Activated naive CD4-positive, alpha-beta T cell treated with anti-CD3 and anti-CD28 coated beads, Interleukin-2, amount 50 U/mL, for 24 hours (primary cell): Measurements from ENCODE around the gene PDE8A.
A peak's percentile ranks its signal among the peaks of the same experiment; 100 is the strongest.
"Not testable (repeated sequence)": the region's sequence is repeated elsewhere in the genome, so short reads cannot be mapped to it uniquely, and the experiment has no call there.

Experiments
- H3K27ac Mint-ChIP-seq: one replicate; pipeline ENCODE4 v1.8.0; 2021; ENCODE audit warnings: mild to moderate bottlenecking, mixed read lengths
- H3K27me3 Mint-ChIP-seq: one replicate; pipeline ENCODE4 v1.8.0; 2021; ENCODE audit warnings: mixed read lengths
- H3K36me3 Mint-ChIP-seq: one replicate; pipeline ENCODE4 v1.8.0; 2021; ENCODE audit warnings: mixed read lengths
- H3K4me1 Mint-ChIP-seq: one replicate; pipeline ENCODE4 v1.8.0; 2021; ENCODE audit warnings: mixed read lengths
- H3K4me3 Mint-ChIP-seq: one replicate; pipeline ENCODE4 v1.8.0; 2021; ENCODE audit warnings: mild to moderate bottlenecking, mixed read lengths
- H3K9me3 Mint-ChIP-seq: one replicate; pipeline ENCODE4 v1.8.0; 2021; ENCODE audit warnings: mixed read lengths

Gene PDE8A

GRCh38 chr15:84992157-84992944 lies 10.7 kb downstream of the PDE8A start:
- Mint-ChIP-seq H3K4me3 (peak overlapping the region; percentile 75), H3K27me3 (no peaks in the 10 kb centered on the region), H3K4me1 (peaks cover 64% of the 10 kb centered on the region), H3K36me3 (no peaks in the 10 kb centered on the region), H3K27ac (peak overlapping the region; percentile 92), H3K9me3 (no peaks in the 10 kb centered on the region)

- H3K4me1 Mint-ChIP-seq = peaks cover 66% of the 10 kb centered on the region
- no peak overlapping the region for H3K4me3 Mint-ChIP-seq
- H3K9me3 Mint-ChIP-seq = no peaks in the 10 kb centered on the region
- no peak overlapping the region for H3K27ac Mint-ChIP-seq
- H3K27me3 Mint-ChIP-seq = no peaks in the 10 kb centered on the region
- H3K36me3 Mint-ChIP-seq = peaks cover 1% of the 10 kb centered on the region
These were observed 14.4 kb downstream of the PDE8A start for GRCh38 chr15:84996055-84996454.

GRCh38 chr15:84996714-84997113 lies 15.1 kb downstream of the PDE8A start:
- not testable (repeated sequence) for H3K27ac Mint-ChIP-seq, H3K27me3 Mint-ChIP-seq, H3K36me3 Mint-ChIP-seq, H3K4me3 Mint-ChIP-seq, H3K9me3 Mint-ChIP-seq
- peaks cover 64% of the 10 kb centered on the region for H3K4me1 Mint-ChIP-seq

- H3K9me3 Mint-ChIP-seq, H3K27ac Mint-ChIP-seq, H3K4me3 Mint-ChIP-seq, H3K27me3 Mint-ChIP-seq, H3K36me3 Mint-ChIP-seq: not testable (repeated sequence)
- H3K4me1 Mint-ChIP-seq = peaks cover 64% of the 10 kb centered on the region
These were observed 15.6 kb downstream of the PDE8A start for GRCh38 chr15:84997214-84997613.

GRCh38 chr15:85000189-85000864 lies 18.7 kb downstream of the PDE8A start:
- no peaks in the 10 kb centered on the region for H3K9me3 Mint-ChIP-seq
- H3K4me1 Mint-ChIP-seq = peaks cover 67% of the 10 kb centered on the region
- no peak overlapping the region for H3K4me3 Mint-ChIP-seq
- no peaks in the 10 kb centered on the region for H3K27me3 Mint-ChIP-seq
- H3K27ac Mint-ChIP-seq = no peak overlapping the region
- H3K36me3 Mint-ChIP-seq = peaks cover 1% of the 10 kb centered on the region

- Mint-ChIP-seq H3K36me3 (peaks cover 1% of the 10 kb centered on the region), H3K27me3 (no peaks in the 10 kb centered on the region), H3K27ac (no peak overlapping the region), H3K4me1 (peaks cover 70% of the 10 kb centered on the region), H3K4me3 (no peak overlapping the region), H3K9me3 (no peaks in the 10 kb centered on the region)
These were observed 19.3 kb downstream of the PDE8A start for GRCh38 chr15:85000937-85001336.

- Mint-ChIP-seq H3K9me3 (no peaks in the 10 kb centered on the region), H3K4me1 (peaks cover 80% of the 10 kb centered on the region), H3K36me3 (peaks cover 1% of the 10 kb centered on the region), H3K27me3 (no peaks in the 10 kb centered on the region), H3K4me3 (no peak overlapping the region), H3K27ac (no peak overlapping the region)
These were observed 20.9 kb downstream of the PDE8A start for GRCh38 chr15:85002517-85002916.

GRCh38 chr15:85003593-85004312 lies 22.1 kb downstream of the PDE8A start:
- Mint-ChIP-seq H3K9me3 (no peaks in the 10 kb centered on the region), H3K4me1 (peaks cover 81% of the 10 kb centered on the region), H3K27me3 (no peaks in the 10 kb centered on the region), H3K36me3 (peaks cover 1% of the 10 kb centered on the region), H3K27ac (no peak overlapping the region), H3K4me3 (no peak overlapping the region)

GRCh38 chr15:85004550-85004949 lies 22.9 kb downstream of the PDE8A start:
- no peaks in the 10 kb centered on the region for H3K27me3 Mint-ChIP-seq
- H3K4me3 Mint-ChIP-seq = no peak overlapping the region
- H3K27ac Mint-ChIP-seq = no peak overlapping the region
- H3K9me3 Mint-ChIP-seq = no peaks in the 10 kb centered on the region
- peaks cover 82% of the 10 kb centered on the region for H3K4me1 Mint-ChIP-seq
- H3K36me3 Mint-ChIP-seq = no peaks in the 10 kb centered on the region

GRCh38 chr15:85005319-85005718 lies 23.7 kb downstream of the PDE8A start:
- H3K4me3 Mint-ChIP-seq = no peak overlapping the region
- H3K4me1 Mint-ChIP-seq = peaks cover 82% of the 10 kb centered on the region
- no peaks in the 10 kb centered on the region for H3K36me3 Mint-ChIP-seq
- no peaks in the 10 kb centered on the region for H3K9me3 Mint-ChIP-seq
- H3K27me3 Mint-ChIP-seq = no peaks in the 10 kb centered on the region
- no peak overlapping the region for H3K27ac Mint-ChIP-seq

- Mint-ChIP-seq H3K4me3 (no peak overlapping the region), H3K9me3 (no peaks in the 10 kb centered on the region), H3K36me3 (no peaks in the 10 kb centered on the region), H3K4me1 (peaks cover 80% of the 10 kb centered on the region), H3K27me3 (no peaks in the 10 kb centered on the region), H3K27ac (no peak overlapping the region)
These were observed 24.1 kb downstream of the PDE8A start for GRCh38 chr15:85005746-85006145.

GRCh38 chr15:85006201-85006600 lies 24.5 kb downstream of the PDE8A start:
- Mint-ChIP-seq H3K27ac (no peak overlapping the region), H3K4me3 (no peak overlapping the region), H3K36me3 (peaks cover 2% of the 10 kb centered on the region), H3K27me3 (no peaks in the 10 kb centered on the region), H3K9me3 (no peaks in the 10 kb centered on the region), H3K4me1 (peaks cover 81% of the 10 kb centered on the region)

GRCh38 chr15:85006655-85007054 lies 25.0 kb downstream of the PDE8A start:
- Mint-ChIP-seq H3K27me3 (no peaks in the 10 kb centered on the region), H3K36me3 (peaks cover 2% of the 10 kb centered on the region), H3K9me3 (no peaks in the 10 kb centered on the region), H3K27ac (no peak overlapping the region), H3K4me1 (peaks cover 77% of the 10 kb centered on the region), H3K4me3 (no peak overlapping the region)

- Mint-ChIP-seq H3K4me1 (peaks cover 72% of the 10 kb centered on the region), H3K27ac (no peak overlapping the region), H3K27me3 (no peaks in the 10 kb centered on the region), H3K4me3 (no peak overlapping the region), H3K9me3 (no peaks in the 10 kb centered on the region), H3K36me3 (peaks cover 2% of the 10 kb centered on the region)
These were observed 25.5 kb downstream of the PDE8A start for GRCh38 chr15:85007137-85007536.

- H3K27me3 Mint-ChIP-seq = no peaks in the 10 kb centered on the region
- peaks cover 66% of the 10 kb centered on the region for H3K4me1 Mint-ChIP-seq
- H3K27ac Mint-ChIP-seq = no peak overlapping the region
- H3K4me3 Mint-ChIP-seq = no peak overlapping the region
- H3K36me3 Mint-ChIP-seq = peaks cover 2% of the 10 kb centered on the region
- no peaks in the 10 kb centered on the region for H3K9me3 Mint-ChIP-seq
These were observed 26.2 kb downstream of the PDE8A start for GRCh38 chr15:85007741-85008397.
